H9 (cell line): ENCODE measurements around the gene PARD6G. TPM values are rescaled to one million over a fixed set of nuclear protein-coding genes. Genes with fewer than 3 reads are reported as not detected.

Experiments used
- DNase-seq: peaks from one replicate; pipeline ENCODE4 v3.0.0-alpha.2; 2017
- H2AFZ ChIP-seq: one replicate; pipeline ENCODE4 v1.6.1; 2013; ENCODE audit warnings: mild to moderate bottlenecking, low read length, control low read depth, moderate library complexity
- H2AK5ac ChIP-seq: 2 replicates; pipeline ENCODE4 v1.6.1; 2013; ENCODE audit warnings: low read length, control low read depth, mixed read lengths; ENCODE audit not compliant: insufficient read length
- H2BK120ac ChIP-seq: one replicate; pipeline ENCODE4 v1.6.1; 2013; ENCODE audit warnings: low read depth, mild to moderate bottlenecking, low read length, control low read depth, inconsistent platforms; ENCODE audit not compliant: poor library complexity, severe bottlenecking
- H2BK12ac ChIP-seq: 2 replicates; pipeline ENCODE4 v1.6.1; 2013; ENCODE audit warnings: low read length, control low read depth, mixed read lengths, low read depth; ENCODE audit not compliant: insufficient read length
- H2BK15ac ChIP-seq: 2 replicates; pipeline ENCODE4 v1.6.1; 2013; ENCODE audit warnings: low read depth, low read length, control low read depth
- H2BK20ac ChIP-seq: one replicate; pipeline ENCODE4 v1.6.1; 2013; ENCODE audit warnings: low read depth, mild to moderate bottlenecking, low read length, control low read depth, inconsistent platforms; ENCODE audit not compliant: poor library complexity, severe bottlenecking
- H2BK5ac ChIP-seq: 2 replicates; pipeline ENCODE4 v1.6.1; 2013; ENCODE audit warnings: low read length, control low read depth, mixed read lengths; ENCODE audit not compliant: insufficient read length
- H3K14ac ChIP-seq: 2 replicates; pipeline ENCODE4 v1.6.1; 2013; ENCODE audit warnings: low read length, control low read depth; ENCODE audit not compliant: insufficient read depth
- H3K18ac ChIP-seq: 2 replicates; pipeline ENCODE4 v1.6.1; 2013; ENCODE audit warnings: low read depth, mild to moderate bottlenecking, mixed read lengths, low read length, control low read depth; ENCODE audit not compliant: insufficient read length
- H3K23ac ChIP-seq: 2 replicates; pipeline ENCODE4 v1.6.1; 2013; ENCODE audit warnings: low read length, control low read depth, mixed read lengths, low read depth; ENCODE audit not compliant: insufficient read length
- H3K23me2 ChIP-seq: 2 replicates; pipeline ENCODE4 v1.6.1; 2013; ENCODE audit warnings: low read depth, mild to moderate bottlenecking, mixed read lengths, low read length, control low read depth; ENCODE audit not compliant: insufficient read length, poor library complexity, severe bottlenecking
- H3K27ac ChIP-seq: 2 replicates; pipeline ENCODE4 v1.5.1; 2013; ENCODE audit warnings: low read length, control low read depth, mixed read lengths, low read depth; ENCODE audit not compliant: insufficient read length
- H3K27me3 ChIP-seq: 2 replicates; pipeline ENCODE4 v1.6.1; 2013; ENCODE audit warnings: low read length, control low read depth, inconsistent platforms; ENCODE audit not compliant: insufficient read depth
- H3K4ac ChIP-seq: 2 replicates; pipeline ENCODE4 v1.6.1; 2013; ENCODE audit warnings: low read depth, mild to moderate bottlenecking, control low read depth, inconsistent platforms, low read length, moderate library complexity
- H3K4me1 ChIP-seq: 2 replicates; pipeline ENCODE4 v1.6.1; 2013; ENCODE audit warnings: low read length, control low read depth, inconsistent platforms; ENCODE audit not compliant: insufficient read depth
- H3K4me2 ChIP-seq: 2 replicates; pipeline ENCODE4 v1.6.1; 2013; ENCODE audit warnings: low read length, control low read depth, mixed read lengths; ENCODE audit not compliant: insufficient read length, insufficient read depth
- H3K56ac ChIP-seq: 2 replicates; pipeline ENCODE4 v1.6.1; 2013; ENCODE audit warnings: low read depth, mild to moderate bottlenecking, mixed read lengths, low read length, control low read depth; ENCODE audit not compliant: insufficient read length
- H3K79me1 ChIP-seq: 2 replicates; pipeline ENCODE4 v1.6.1; 2013; ENCODE audit warnings: low read depth, mild to moderate bottlenecking, moderate library complexity, low read length, control low read depth, inconsistent platforms; ENCODE audit not compliant: insufficient read depth, poor library complexity, severe bottlenecking
- H3K79me2 ChIP-seq: 2 replicates; pipeline ENCODE4 v1.6.1; 2013; ENCODE audit warnings: low read length, control low read depth, inconsistent platforms; ENCODE audit not compliant: insufficient read depth
- H3K9ac ChIP-seq: 2 replicates; pipeline ENCODE4 v1.6.1; 2013; ENCODE audit warnings: low read length, control low read depth, mixed read lengths; ENCODE audit not compliant: insufficient read length; ENCODE audit errors: extremely low read depth
- H3K9me3 ChIP-seq: one replicate; pipeline ENCODE4 v1.6.1; 2013; ENCODE audit warnings: low read depth, low read length, inconsistent platforms; ENCODE audit not compliant: control insufficient read depth
- H3T11ph ChIP-seq: one replicate; pipeline ENCODE4 v1.6.1; 2013; ENCODE audit warnings: mild to moderate bottlenecking, low read length, control low read depth, inconsistent platforms
- H4K20me1 ChIP-seq: one replicate; pipeline ENCODE4 v1.6.1; 2013; ENCODE audit not compliant: control insufficient read depth, insufficient read length, insufficient read depth
- H4K5ac ChIP-seq: 2 replicates; pipeline ENCODE4 v1.6.1; 2013; ENCODE audit warnings: low read depth, mild to moderate bottlenecking, mixed read lengths, low read length, control low read depth; ENCODE audit not compliant: insufficient read length
- H4K8ac ChIP-seq: replicated peaks from 2 replicates; pipeline ENCODE4 v1.6.1; 2013; ENCODE audit warnings: low read length, control low read depth, mixed read lengths, low read depth; ENCODE audit not compliant: insufficient read length
- H4K91ac ChIP-seq: 2 replicates; pipeline ENCODE4 v1.6.1; 2013; ENCODE audit warnings: low read depth, mild to moderate bottlenecking, moderate library complexity, mixed read lengths, low read length, control low read depth; ENCODE audit not compliant: insufficient read length
- H3K27ac Mint-ChIP-seq, 3 experiments: 2 replicates in 2 of 3; 3 replicates in 1 of 3; pipeline ENCODE4 v1.8.0; 2020 to 2021; ENCODE audit warnings: mixed read lengths in 3 of 3, mild to moderate bottlenecking in 1 of 3, moderate library complexity in 1 of 3
- H3K27me3 Mint-ChIP-seq: 2 replicates; pipeline ENCODE4 v1.8.0; 2021; ENCODE audit warnings: low read depth, mild to moderate bottlenecking, moderate library complexity, mixed read lengths
- H3K36me3 Mint-ChIP-seq, 3 experiments: 2 replicates in 2 of 3; 3 replicates in 1 of 3; pipeline ENCODE4 v1.8.0; 2020 to 2021; ENCODE audit warnings: low read depth in 3 of 3, mixed read lengths in 3 of 3; ENCODE audit not compliant: insufficient read depth in 1 of 3
- H3K4me1 Mint-ChIP-seq, 2 experiments: 2 replicates each; pipeline ENCODE4 v1.8.0; 2020; ENCODE audit warnings: mixed read lengths in 2 of 2
- H3K4me3 Mint-ChIP-seq, 2 experiments: 2 replicates in 1 of 2; 3 replicates in 1 of 2; pipeline ENCODE4 v1.8.0; 2020 to 2021; ENCODE audit warnings: mild to moderate bottlenecking in 2 of 2, mixed read lengths in 2 of 2, moderate library complexity in 1 of 2
- H3K9me3 Mint-ChIP-seq, 2 experiments: 2 replicates in 1 of 2; 3 replicates in 1 of 2; pipeline ENCODE4 v1.8.0; 2020; ENCODE audit warnings: mild to moderate bottlenecking in 2 of 2, mixed read lengths in 2 of 2, moderate library complexity in 1 of 2
- WGBS: extraction: QIAGEN DNeasy Blood & Tissue Kit; methylation state at CpG from one replicate; pipeline ENCODE4 v1.1.7; 2013; ENCODE audit warnings: missing lambda C conversion rate, low lambda C conversion rate, mixed read lengths; ENCODE audit not compliant: insufficient read length; ENCODE audit errors: extremely low coverage; 5-methylcytosine and 5-hydroxymethylcytosine counted together
- total RNA-seq: library from RNA; stranded (reverse); gene quantifications from 2 replicates; pipeline ENCODE4 v1.2.1, GENCODE V29; 2021
- TF ChIP-seq, protein P1 (sequence below): fragments of 200-600 bp; sonication (generic); conservative IDR thresholded peaks from 3 replicates; pipeline ENCODE4 v1.8.0; 2021; ENCODE audit warnings: antibody characterized with exemption, mild to moderate bottlenecking

PARD6G gene
- total RNA-seq, 1 experiment from 2014 or later, result 11.2 TPM

DNA sequence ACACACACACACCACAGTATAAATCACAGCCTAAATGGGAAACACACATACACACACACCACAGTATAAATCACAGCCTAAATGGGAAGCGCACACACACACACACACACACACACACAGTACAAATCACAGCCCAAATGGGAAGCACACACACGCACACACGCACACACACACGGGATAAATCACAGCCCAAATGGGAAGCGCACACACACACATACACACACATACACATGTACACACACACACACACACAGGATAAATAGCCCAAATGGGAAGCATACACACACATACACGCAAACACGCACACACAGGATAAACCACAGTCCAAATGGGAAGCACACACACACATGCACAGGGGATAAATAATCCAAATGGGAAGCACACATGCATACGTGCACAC lies 70.2 kb downstream of the PARD6G start:
- Histone ChIP-seq H3K79me1 (no peaks in the 10 kb centered on the region), H3K79me2 (no peaks in the 10 kb centered on the region), H4K8ac (no peak overlapping the region), H3K14ac (no peak overlapping the region), H3K23ac (no peak overlapping the region), H2BK5ac (no peak overlapping the region), H3K27me3 (no peaks in the 10 kb centered on the region), H3K56ac (no peak overlapping the region), H2BK20ac (no peak overlapping the region), H3K18ac (no peak overlapping the region), H2BK120ac (no peak overlapping the region), H4K20me1 (no peaks in the 10 kb centered on the region), H3K9me3 (no peaks in the 10 kb centered on the region), H3K4me2 (no peak overlapping the region), H2AK5ac (no peak overlapping the region), H2BK12ac (no peak overlapping the region), H4K5ac (no peak overlapping the region), H2BK15ac (no peak overlapping the region), H3K27ac (no peak overlapping the region), H4K91ac (no peak overlapping the region), H3K23me2 (no peaks in the 10 kb centered on the region), H3K9ac (no peak overlapping the region), H2AFZ (no peak overlapping the region), H3K4me1 (no peaks in the 10 kb centered on the region), H3K4ac (no peak overlapping the region), H3T11ph (no peak overlapping the region)
- H3K27ac Mint-ChIP-seq, result no peak overlapping the region; a peak in 1 of 7 replicates
- DNase-seq, result no peak
- no peaks in the 10 kb centered on the region for H3K9me3 Mint-ChIP-seq
- H3K4me3 Mint-ChIP-seq, result no peak overlapping the region
- no peaks in the 10 kb centered on the region for H3K27me3 Mint-ChIP-seq
- no CpG with 5 or more reads among the region's 8 CpGs for WGBS
- H3K36me3 Mint-ChIP-seq, result peaks cover 0 to 1% (median 0%) of the 10 kb centered on the region in 3 experiments; a peak in 2 of 7 replicates
- TF ChIP-seq, protein P1, sequence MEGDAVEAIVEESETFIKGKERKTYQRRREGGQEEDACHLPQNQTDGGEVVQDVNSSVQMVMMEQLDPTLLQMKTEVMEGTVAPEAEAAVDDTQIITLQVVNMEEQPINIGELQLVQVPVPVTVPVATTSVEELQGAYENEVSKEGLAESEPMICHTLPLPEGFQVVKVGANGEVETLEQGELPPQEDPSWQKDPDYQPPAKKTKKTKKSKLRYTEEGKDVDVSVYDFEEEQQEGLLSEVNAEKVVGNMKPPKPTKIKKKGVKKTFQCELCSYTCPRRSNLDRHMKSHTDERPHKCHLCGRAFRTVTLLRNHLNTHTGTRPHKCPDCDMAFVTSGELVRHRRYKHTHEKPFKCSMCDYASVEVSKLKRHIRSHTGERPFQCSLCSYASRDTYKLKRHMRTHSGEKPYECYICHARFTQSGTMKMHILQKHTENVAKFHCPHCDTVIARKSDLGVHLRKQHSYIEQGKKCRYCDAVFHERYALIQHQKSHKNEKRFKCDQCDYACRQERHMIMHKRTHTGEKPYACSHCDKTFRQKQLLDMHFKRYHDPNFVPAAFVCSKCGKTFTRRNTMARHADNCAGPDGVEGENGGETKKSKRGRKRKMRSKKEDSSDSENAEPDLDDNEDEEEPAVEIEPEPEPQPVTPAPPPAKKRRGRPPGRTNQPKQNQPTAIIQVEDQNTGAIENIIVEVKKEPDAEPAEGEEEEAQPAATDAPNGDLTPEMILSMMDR, result no peak
- peaks cover 4 to 7% of the 10 kb centered on the region in 2 experiments for H3K4me1 Mint-ChIP-seq
